SKM-1 (cell line): Measurements from ENCODE around the gene ADRA2B.

Experiments
- DNase-seq: peaks from one replicate; lab custom pipeline; 2025; ENCODE audit not compliant: unreplicated experiment; lab: John Stamatoyannopoulos, UW

Gene ADRA2B

GRCh38 chr2:96119389-96119751, 3.0 kb upstream of the ADRA2B start:
- no peak for DNase-seq

- no peak for DNase-seq
These were observed 2.5 kb upstream of the ADRA2B start for GRCh38 chr2:96118698-96119388.

GRCh38 chr2:96117701-96118588, 1.6 kb upstream of the ADRA2B start:
- DNase-seq, result no peak

- DNase-seq, result no peak
These were observed 635 bp upstream of the ADRA2B start for GRCh38 chr2:96116879-96117533.

GRCh38 chr2:96115631-96116423, 544 bp downstream of the ADRA2B start:
- no peak for DNase-seq

- DNase-seq, result no peak
These were observed 1.3 kb downstream of the ADRA2B start for GRCh38 chr2:96114903-96115581.

GRCh38 chr2:96114546-96114902, 1.8 kb downstream of the ADRA2B start:
- DNase-seq, result no peak

GRCh38 chr2:96113951-96114350, 2.4 kb downstream of the ADRA2B start:
- no peak for DNase-seq

- no peak for DNase-seq
These were observed 3.0 kb downstream of the ADRA2B start for GRCh38 chr2:96113367-96113677.

- no peak for DNase-seq
These were observed 3.6 kb downstream of the ADRA2B start for GRCh38 chr2:96112501-96113366.

GRCh38 chr2:96111823-96112500, 4.4 kb downstream of the ADRA2B start:
- DNase-seq, result no peak

GRCh38 chr2:96111257-96111640, 5.1 kb downstream of the ADRA2B start:
- DNase-seq, result no peak

GRCh38 chr2:96110621-96111256, 5.6 kb downstream of the ADRA2B start:
- no peak for DNase-seq

GRCh38 chr2:96109931-96110511, 6.3 kb downstream of the ADRA2B start:
- no peak for DNase-seq

GRCh38 chr2:96109361-96109680, 7.0 kb downstream of the ADRA2B start:
- DNase-seq, result no peak

GRCh38 chr2:96108541-96109360, 7.6 kb downstream of the ADRA2B start:
- DNase-seq, result no peak

GRCh38 chr2:96108151-96108540, 8.2 kb downstream of the ADRA2B start:
- DNase-seq, result no peak

GRCh38 chr2:96107708-96108065, 8.7 kb downstream of the ADRA2B start:
- no peak for DNase-seq
